ENCODE results near the gene OPCML.

DNA sequence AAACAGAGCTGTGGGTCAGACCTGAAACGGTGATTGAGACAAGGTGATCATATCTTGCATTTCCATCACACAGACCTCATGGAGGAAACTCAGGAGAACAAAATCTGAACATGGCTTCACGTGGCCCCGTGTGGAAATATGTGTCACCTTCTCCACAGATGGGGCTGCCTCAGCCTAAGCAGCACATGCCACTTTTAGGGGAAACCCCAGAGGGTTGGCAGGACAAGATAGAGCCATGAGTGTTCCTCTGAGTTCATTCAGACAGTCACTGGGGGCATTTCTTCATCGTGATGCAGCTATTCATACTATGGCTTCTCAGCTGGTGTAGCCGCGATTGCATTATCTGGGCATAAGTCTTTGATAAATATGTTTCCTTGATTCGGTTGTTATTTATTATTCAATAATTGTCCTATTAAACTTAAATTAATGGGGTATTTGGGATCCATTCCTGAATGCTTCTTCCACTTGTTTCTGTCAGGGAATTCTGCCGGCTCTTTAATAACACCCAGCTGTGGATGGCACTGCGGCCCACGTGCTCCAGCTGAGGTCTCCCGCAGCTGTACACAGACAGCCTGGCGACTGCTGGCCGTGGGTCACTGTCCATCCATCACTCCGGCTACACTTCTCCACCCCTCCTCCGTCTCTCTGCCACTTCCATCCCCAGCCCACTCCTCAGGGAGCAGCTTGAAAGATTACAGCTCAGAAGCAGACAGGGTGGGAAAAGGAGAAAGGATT, 485.1 kb downstream of the OPCML start:
- TF ChIP-seq, protein P1, sequence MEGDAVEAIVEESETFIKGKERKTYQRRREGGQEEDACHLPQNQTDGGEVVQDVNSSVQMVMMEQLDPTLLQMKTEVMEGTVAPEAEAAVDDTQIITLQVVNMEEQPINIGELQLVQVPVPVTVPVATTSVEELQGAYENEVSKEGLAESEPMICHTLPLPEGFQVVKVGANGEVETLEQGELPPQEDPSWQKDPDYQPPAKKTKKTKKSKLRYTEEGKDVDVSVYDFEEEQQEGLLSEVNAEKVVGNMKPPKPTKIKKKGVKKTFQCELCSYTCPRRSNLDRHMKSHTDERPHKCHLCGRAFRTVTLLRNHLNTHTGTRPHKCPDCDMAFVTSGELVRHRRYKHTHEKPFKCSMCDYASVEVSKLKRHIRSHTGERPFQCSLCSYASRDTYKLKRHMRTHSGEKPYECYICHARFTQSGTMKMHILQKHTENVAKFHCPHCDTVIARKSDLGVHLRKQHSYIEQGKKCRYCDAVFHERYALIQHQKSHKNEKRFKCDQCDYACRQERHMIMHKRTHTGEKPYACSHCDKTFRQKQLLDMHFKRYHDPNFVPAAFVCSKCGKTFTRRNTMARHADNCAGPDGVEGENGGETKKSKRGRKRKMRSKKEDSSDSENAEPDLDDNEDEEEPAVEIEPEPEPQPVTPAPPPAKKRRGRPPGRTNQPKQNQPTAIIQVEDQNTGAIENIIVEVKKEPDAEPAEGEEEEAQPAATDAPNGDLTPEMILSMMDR (optimal IDR thresholded peaks at IDR 0.05 in 1 of 3, IDR thresholded peaks at IDR 0.05 in 1 of 3, conservative IDR thresholded peaks at IDR 0.05 in 1 of 3; ENCODE audit: extremely low read depth in 1 of 3, insufficient read depth in 2 of 3, low read length in 3 of 3): no peak
- TF ChIP-seq EZH2 (IDR thresholded peaks at IDR 0.05; ENCODE audit: low read length): no peak

All from keratinocyte (primary cell).